ENCODE results near the gene PIN4.

GRCh38 chrX:72145181-72145580, 36.4 kb upstream of the PIN4 start:
- TF ChIP-seq CTCF (IDR thresholded peaks at IDR 0.05; ENCODE audit: insufficient read depth, low read length, poor library complexity, severe bottlenecking): no peak
- no peak for TF ChIP-seq EZH2phosphoT487 (conservative IDR thresholded peaks at IDR 0.05; ENCODE audit: low read length)
